Activated CD8-positive, alpha-beta memory T cell treated with anti-CD3 and anti-CD28 coated beads, Interleukin-2, amount 50 U/mL, for 1 hour (primary cell): ENCODE data around the gene FOXN4.
"Not testable (repeated sequence)": the region's sequence is repeated elsewhere in the genome, so short reads cannot be mapped to it uniquely, and the experiment has no call there.

Experiments used
- DNase-seq: peaks from one replicate; pipeline ENCODE4 v3.0.0-alpha.2; 2020; ENCODE audit errors: extremely low read depth

The FOXN4 gene, protein sequence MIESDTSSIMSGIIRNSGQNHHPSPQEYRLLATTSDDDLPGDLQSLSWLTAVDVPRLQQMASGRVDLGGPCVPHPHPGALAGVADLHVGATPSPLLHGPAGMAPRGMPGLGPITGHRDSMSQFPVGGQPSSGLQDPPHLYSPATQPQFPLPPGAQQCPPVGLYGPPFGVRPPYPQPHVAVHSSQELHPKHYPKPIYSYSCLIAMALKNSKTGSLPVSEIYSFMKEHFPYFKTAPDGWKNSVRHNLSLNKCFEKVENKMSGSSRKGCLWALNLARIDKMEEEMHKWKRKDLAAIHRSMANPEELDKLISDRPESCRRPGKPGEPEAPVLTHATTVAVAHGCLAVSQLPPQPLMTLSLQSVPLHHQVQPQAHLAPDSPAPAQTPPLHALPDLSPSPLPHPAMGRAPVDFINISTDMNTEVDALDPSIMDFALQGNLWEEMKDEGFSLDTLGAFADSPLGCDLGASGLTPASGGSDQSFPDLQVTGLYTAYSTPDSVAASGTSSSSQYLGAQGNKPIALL

DNA sequence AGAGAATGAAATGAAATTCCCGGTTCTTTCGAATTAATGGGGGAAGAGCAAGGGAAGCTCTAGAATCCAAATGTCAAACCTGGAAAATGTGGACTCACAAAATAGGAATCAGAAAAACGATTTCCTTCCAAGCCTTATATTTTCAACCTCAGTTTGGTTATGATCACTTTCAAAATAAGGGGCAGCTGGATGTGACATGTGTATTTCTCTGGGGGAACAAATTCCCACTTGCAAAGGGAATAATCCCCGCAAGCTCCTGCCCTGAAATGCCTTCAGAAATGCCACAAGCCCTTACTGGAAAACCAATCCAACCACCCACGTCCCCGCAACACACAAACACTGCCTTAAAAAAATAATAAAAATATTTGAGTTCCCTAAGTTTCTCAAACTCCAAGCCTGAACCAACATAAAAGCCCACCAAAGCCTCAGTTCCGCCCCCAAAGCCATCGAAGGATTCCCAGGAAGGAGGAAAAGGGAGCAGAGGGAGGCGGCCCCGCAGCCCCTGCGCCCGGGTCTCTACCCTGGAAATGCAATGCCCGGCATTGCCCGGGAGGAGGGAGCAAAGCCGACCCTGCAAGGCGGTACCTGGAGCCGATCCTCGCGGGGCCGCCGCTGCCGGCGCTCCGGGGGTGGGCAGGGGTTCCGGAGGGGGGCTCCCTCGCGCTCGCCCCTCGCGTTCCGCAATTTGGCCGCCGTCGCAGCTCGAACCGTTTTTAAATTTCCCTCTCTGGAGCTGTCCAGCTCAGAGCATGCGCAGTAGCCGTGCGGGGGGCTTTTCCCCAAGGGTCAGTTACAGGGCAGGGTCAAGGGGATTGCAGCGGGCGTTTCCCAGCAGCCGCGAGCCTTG is at the start of gene FOXN4:
Gene FOXN4, minus strand, starts transcription at position 751 of the 847 bp plus-strand sequence. CDS start 963 bp downstream, outside the sequence.
- no peak for DNase-seq

GRCh38 chr12:109358154-109358869 is 49.2 kb upstream of the FOXN4 start:
- DNase-seq = no peak

DNA sequence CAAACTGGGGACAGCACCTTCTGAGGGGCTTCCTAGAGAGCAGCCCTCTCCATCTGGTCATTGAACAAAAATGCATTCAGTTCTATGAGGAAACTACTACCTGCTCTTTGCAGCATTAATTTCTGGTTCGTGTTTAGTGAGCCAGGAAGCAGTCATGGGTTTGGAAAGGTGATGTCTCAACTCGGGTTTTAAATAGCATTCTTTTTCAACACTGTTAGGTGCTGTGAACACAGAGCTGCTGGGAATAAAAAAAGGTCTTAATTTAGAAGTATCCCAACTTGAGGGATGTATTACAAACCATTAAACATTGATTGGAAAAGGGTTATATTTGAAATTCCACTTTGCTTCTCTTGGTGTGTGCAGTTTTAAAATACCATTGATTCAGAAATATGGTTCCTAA is 47.9 kb upstream of the FOXN4 start:
- no peak for DNase-seq

DNA sequence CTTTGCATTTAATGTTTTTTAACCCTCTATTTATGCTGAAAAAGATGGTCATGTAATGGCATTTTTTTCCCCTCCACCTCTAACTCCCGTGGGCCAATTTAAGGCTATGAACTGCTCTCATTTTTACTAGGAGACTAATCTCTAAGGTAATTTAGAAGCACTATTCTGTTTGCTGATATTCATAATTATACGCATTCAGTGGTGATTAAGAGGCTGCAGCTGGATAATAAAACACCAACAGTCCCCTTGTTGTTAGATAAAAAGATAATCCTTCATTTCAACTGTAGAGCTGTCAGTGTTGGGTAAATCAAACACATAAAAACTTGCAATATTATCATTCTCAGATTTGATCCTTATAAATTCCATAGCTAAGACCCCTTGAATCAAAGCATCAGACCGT is 47.5 kb upstream of the FOXN4 start:
- no peak for DNase-seq

- DNase-seq = no peak
Measured at GRCh38 chr12:109352184-109352583, 43.1 kb upstream of the FOXN4 start.

GRCh38 chr12:109347589-109347988 is 38.5 kb upstream of the FOXN4 start, which contains the start of gene MYO1H:
TSS of gene MYO1H (plus strand) at chr12:109347900. CDS start at chr12:109347961, 61 bp downstream.
- DNase-seq = no peak

DNA sequence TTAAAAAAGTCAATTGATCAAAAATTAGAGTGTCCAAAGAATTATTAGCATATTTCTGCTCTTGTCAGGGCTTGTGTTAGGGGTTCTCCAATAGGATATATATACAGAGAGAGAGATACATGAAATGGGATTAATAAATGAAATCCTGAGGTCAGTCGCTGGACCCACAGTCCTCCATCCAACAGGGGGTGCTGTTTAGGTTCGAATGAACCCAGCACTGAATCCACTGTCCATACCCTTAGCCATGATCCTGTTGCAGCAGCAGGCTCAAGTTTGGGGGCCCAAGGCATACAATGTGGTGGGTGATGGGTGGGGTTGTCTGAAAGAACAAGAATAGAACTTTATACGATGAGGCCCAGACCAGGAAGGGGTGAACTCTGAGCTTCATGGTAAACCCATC is 37.8 kb upstream of the FOXN4 start:
- no peak for DNase-seq

GRCh38 chr12:109345428-109345827 is 36.3 kb upstream of the FOXN4 start:
- no peak for DNase-seq

DNA sequence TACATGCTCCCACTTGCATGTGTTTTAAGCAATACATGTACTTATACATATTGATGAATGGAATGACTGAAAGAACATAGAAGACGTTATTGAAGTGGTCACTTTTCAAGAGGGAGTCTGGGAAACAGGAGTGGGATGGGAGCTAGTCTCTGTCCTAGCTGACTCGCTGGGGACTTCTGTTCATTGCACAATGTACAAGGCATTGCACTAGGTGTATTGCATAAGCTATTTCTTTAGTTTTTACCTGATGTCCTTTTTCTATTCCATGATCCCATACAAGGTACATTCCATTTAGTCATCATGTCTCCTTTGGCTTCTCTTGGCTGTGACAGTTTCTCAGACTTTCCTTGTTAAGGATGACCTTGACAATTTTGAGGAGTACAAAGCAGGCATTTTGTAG is 34.6 kb upstream of the FOXN4 start:
- DNase-seq = no peak

- no peak for DNase-seq
Measured at GRCh38 chr12:109336593-109336992, 27.5 kb upstream of the FOXN4 start.

- DNase-seq = no peak
Measured at GRCh38 chr12:109334887-109335286, 25.8 kb upstream of the FOXN4 start.

- DNase-seq = no peak
Measured at GRCh38 chr12:109331301-109331952, 22.3 kb upstream of the FOXN4 start.

DNA sequence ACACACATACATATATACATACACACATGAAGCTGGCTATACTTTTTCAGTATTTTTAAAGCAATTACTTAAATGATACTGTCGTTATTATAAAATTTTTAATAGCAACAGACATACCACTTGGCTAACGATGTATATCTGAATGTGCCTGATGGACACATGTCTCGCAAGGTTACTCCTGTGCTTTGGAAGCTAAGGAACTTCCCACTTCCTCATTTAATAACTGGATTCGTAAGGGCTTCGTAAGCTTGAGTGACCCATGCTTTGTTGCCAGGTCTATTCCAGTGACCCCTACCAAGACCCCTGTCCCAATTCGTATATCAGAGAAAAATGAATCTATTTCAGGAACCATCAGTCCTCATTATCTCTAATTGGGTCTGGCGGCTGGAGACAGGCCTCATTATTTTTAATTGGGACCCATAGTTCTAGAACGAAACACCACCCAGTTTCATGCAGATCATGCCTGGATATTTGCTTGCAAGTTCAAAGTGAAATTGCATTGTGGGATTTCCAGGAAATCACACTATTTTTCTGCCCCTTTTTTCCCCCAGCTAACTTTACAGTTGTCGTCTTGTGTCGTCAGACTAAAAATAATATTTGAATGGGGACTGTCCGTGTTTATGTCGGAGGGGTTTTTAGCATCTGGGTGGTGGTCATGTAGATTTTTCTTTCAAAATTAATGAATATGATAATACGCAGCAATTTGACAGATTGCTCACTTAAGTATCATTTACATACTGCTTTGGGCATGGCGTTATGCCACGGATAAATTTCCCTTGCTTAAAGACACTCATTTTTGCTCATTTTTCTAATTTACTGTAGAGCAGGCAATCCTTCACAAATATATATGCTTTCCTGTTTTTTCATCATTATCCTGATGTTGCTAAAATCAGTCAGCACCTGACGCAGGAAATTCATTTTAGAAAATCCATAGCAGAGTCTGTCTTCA is 21.5 kb upstream of the FOXN4 start:
- no peak for DNase-seq

- no peak for DNase-seq
Measured at GRCh38 chr12:109329686-109330085, 20.6 kb upstream of the FOXN4 start.

- DNase-seq = no peak
Measured at GRCh38 chr12:109329003-109329402, 19.9 kb upstream of the FOXN4 start.

DNA sequence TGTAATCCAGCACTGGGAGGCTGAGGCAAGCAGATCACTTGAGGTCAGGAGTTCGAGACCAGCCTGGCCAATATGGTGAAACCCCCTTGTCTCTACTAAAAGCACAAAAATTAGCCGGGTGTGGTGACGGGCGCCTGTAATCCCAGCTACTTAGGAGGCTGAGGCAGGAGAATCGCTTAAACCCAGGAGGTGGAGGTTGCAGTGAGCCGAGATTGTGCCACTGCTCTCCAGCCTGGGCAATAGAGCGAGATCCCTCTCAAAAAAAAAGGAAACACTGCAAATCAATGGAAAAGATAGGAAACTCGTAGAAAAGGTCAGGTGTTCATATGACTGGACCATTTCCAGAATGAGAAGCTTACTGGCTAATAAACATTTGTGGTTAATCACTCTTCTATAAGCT is 12.2 kb upstream of the FOXN4 start:
- DNase-seq = not testable (repeated sequence)

GRCh38 chr12:109310247-109311125 is 1.4 kb upstream of the FOXN4 start:
- no peak for DNase-seq

GRCh38 chr12:109309381-109310246 is 530 bp upstream of the FOXN4 start:
- no peak for DNase-seq
